ENCODE measurements around the gene FBXO33. TPM values are rescaled to one million over a fixed set of nuclear protein-coding genes. Genes with fewer than 3 reads are reported as not detected.

The FBXO33 gene
- total RNA-seq, 1 donor from 2014 or later: 14.3 TPM

GRCh38 chr14:39381366-39381765 is 50.9 kb downstream of the FBXO33 start:
- no peak overlapping the region for H3K4me3 Mint-ChIP-seq
- POLR2A ChIA-PET: no interaction called here
- TF ChIP-seq CTCF (IDR thresholded peaks at IDR 0.05): no peak
- CTCF ChIA-PET: no interaction called here
- intact Hi-C loops (cut with micrococcal nuclease): no loop called here
- H3K27ac Mint-ChIP-seq: no peak overlapping the region
- H3K4me1 Mint-ChIP-seq: no peaks in the 10 kb centered on the region
- DNase-seq (no peak), ATAC-seq (ENCODE audit: low read depth) (no peak)
- peaks cover 5% of the 10 kb centered on the region for H3K36me3 Mint-ChIP-seq (ENCODE audit: low read depth)
- no peaks in the 10 kb centered on the region for H3K27me3 Mint-ChIP-seq
- H3K9me3 Mint-ChIP-seq: no peaks in the 10 kb centered on the region

- POLR2A ChIA-PET: interaction anchor here (0.7 kb wide), 2 partner anchors 28 to 201 kb away, joined by 3 to 4 read pairs; no protein-coding TSS in a partner anchor
- no peaks in the 10 kb centered on the region for H3K27me3 Mint-ChIP-seq
- H3K27ac Mint-ChIP-seq: no peak overlapping the region
- no peak for ATAC-seq (ENCODE audit: low read depth)
- no peak for TF ChIP-seq CTCF (IDR thresholded peaks at IDR 0.05)
- no peak for DNase-seq
- no peak overlapping the region for H3K4me3 Mint-ChIP-seq
- peaks cover 9% of the 10 kb centered on the region for H3K36me3 Mint-ChIP-seq (ENCODE audit: low read depth)
- CTCF ChIA-PET: no interaction called here
- no peaks in the 10 kb centered on the region for H3K9me3 Mint-ChIP-seq
- intact Hi-C loops (cut with micrococcal nuclease): no loop called here
- H3K4me1 Mint-ChIP-seq: no peaks in the 10 kb centered on the region
These were observed 55.4 kb downstream of the FBXO33 start for GRCh38 chr14:39376667-39377403.

- ChIA-PET CTCF (no interaction called here), POLR2A (no interaction called here)
- Mint-ChIP-seq H3K27me3 (no peaks in the 10 kb centered on the region), H3K4me3 (no peak overlapping the region), H3K36me3 (ENCODE audit: low read depth) (peaks cover 27% of the 10 kb centered on the region), H3K9me3 (no peaks in the 10 kb centered on the region), H3K4me1 (no peaks in the 10 kb centered on the region), H3K27ac (no peak overlapping the region)
- TF ChIP-seq CTCF (IDR thresholded peaks at IDR 0.05): no peak
- ATAC-seq (ENCODE audit: low read depth) (no peak), DNase-seq (no peak)
- intact Hi-C loops (cut with micrococcal nuclease): no loop called here
These were observed 57.4 kb downstream of the FBXO33 start for GRCh38 chr14:39374851-39375250.

GRCh38 chr14:39372656-39373055 is 59.6 kb downstream of the FBXO33 start:
- Mint-ChIP-seq H3K4me1 (no peaks in the 10 kb centered on the region), H3K4me3 (no peak overlapping the region), H3K9me3 (no peaks in the 10 kb centered on the region), H3K36me3 (ENCODE audit: low read depth) (peaks cover 36% of the 10 kb centered on the region), H3K27me3 (no peaks in the 10 kb centered on the region), H3K27ac (no peak overlapping the region)
- TF ChIP-seq CTCF (IDR thresholded peaks at IDR 0.05): no peak
- intact Hi-C loops (cut with micrococcal nuclease): no loop called here
- no peak for DNase-seq
- CTCF ChIA-PET: no interaction called here
- POLR2A ChIA-PET: no interaction called here
- ATAC-seq (ENCODE audit: low read depth): no peak

GRCh38 chr14:39370415-39370814 is 61.8 kb downstream of the FBXO33 start:
- Mint-ChIP-seq H3K36me3 (ENCODE audit: low read depth) (peaks cover 48% of the 10 kb centered on the region), H3K27ac (no peak overlapping the region), H3K9me3 (peaks cover 5% of the 10 kb centered on the region), H3K27me3 (no peaks in the 10 kb centered on the region), H3K4me3 (no peak overlapping the region), H3K4me1 (no peaks in the 10 kb centered on the region)
- no peak for TF ChIP-seq CTCF (IDR thresholded peaks at IDR 0.05)
- DNase-seq: no peak
- CTCF ChIA-PET: no interaction called here
- intact Hi-C loops (cut with micrococcal nuclease): no loop called here
- no peak for ATAC-seq (ENCODE audit: low read depth)
- POLR2A ChIA-PET: no interaction called here

Measured in activated B cell treated with CpG ODN at 0.5 μM for 24 hours (primary cell).